HTERT RPE-1 (cell line): ENCODE results near the gene ZNF564.
"Not testable (repeated sequence)": the region's sequence is repeated elsewhere in the genome, so short reads cannot be mapped to it uniquely, and the experiment has no call there.

Experiments used
- in situ Hi-C: fragments of 300-500 bp; cut with MboI; formaldehyde crosslinking; loops from 4 replicates; pipeline ENCODE4 v1.14.3; 2020; ENCODE audit warnings: low sequenced_read_pairs

Gene ZNF564

GRCh38 chr19:12513531-12514061, 37.7 kb downstream of the ZNF564 start:
- in situ Hi-C loops, result no loop called here

GRCh38 chr19:12497032-12497431, 54.2 kb downstream of the ZNF564 start:
- in situ Hi-C loops, result no loop called here

GRCh38 chr19:12496480-12496879, 54.8 kb downstream of the ZNF564 start:
- in situ Hi-C loops, result no loop called here

- in situ Hi-C loops, result no loop called here
Measured at GRCh38 chr19:12495002-12495802, 56.1 kb downstream of the ZNF564 start.

GRCh38 chr19:12494260-12494860, 56.9 kb downstream of the ZNF564 start:
- in situ Hi-C loops, result no loop called here

GRCh38 chr19:12486265-12486783, 65.0 kb downstream of the ZNF564 start:
- in situ Hi-C loops, result not testable (repeated sequence)

- in situ Hi-C loops, result no loop called here
Measured at GRCh38 chr19:12485571-12485970, 65.7 kb downstream of the ZNF564 start.

GRCh38 chr19:12485052-12485416, 66.2 kb downstream of the ZNF564 start:
- in situ Hi-C loops, result no loop called here

GRCh38 chr19:12484371-12485051, 66.8 kb downstream of the ZNF564 start, which contains the start of gene ZNF709:
TSS of gene ZNF709 (minus strand) at chr19:12484816. CDS start at chr19:12484657, 159 bp downstream.
- in situ Hi-C loops, result no loop called here

GRCh38 chr19:12484011-12484370, 67.3 kb downstream of the ZNF564 start:
- in situ Hi-C loops, result no loop called here

- in situ Hi-C loops, result no loop called here
Measured at GRCh38 chr19:12482509-12482886, 68.8 kb downstream of the ZNF564 start.

- in situ Hi-C loops, result no loop called here
Measured at GRCh38 chr19:12481781-12482508, 69.3 kb downstream of the ZNF564 start.

GRCh38 chr19:12478234-12478941, 72.9 kb downstream of the ZNF564 start:
- in situ Hi-C loops, result no loop called here
